Activated CD4-positive, CD25-positive, alpha-beta regulatory T cell (primary cell): ENCODE data around the gene ANKRD18A.
"Not testable (repeated sequence)": the region's sequence is repeated elsewhere in the genome, so short reads cannot be mapped to it uniquely, and the experiment has no call there.

Source experiments
- DNase-seq, 4 experiments: peaks; one replicate each; lab custom pipeline; 2025; lab: John Stamatoyannopoulos, UW

Gene ANKRD18A

GRCh38 chr9:38626006-38626405, 5.6 kb upstream of the ANKRD18A start:
- DNase-seq = no peak

- no peak for DNase-seq
Measured at GRCh38 chr9:38622951-38623350, 2.6 kb upstream of the ANKRD18A start.

GRCh38 chr9:38622288-38622674, 1.9 kb upstream of the ANKRD18A start:
- no peak for DNase-seq

GRCh38 chr9:38621434-38622287, 1.3 kb upstream of the ANKRD18A start:
- DNase-seq = peak in 1 of 4 experiments; percentile 3

GRCh38 chr9:38619556-38620447, 594 bp downstream of the ANKRD18A start:
- no peak for DNase-seq

- DNase-seq = not testable (repeated sequence)
Measured at GRCh38 chr9:38598029-38598745, 22.2 kb downstream of the ANKRD18A start.

- not testable (repeated sequence) for DNase-seq
Measured at GRCh38 chr9:38595117-38595516, 25.3 kb downstream of the ANKRD18A start.

- not testable (repeated sequence) for DNase-seq
Measured at GRCh38 chr9:38591346-38592063, 28.9 kb downstream of the ANKRD18A start.

- DNase-seq = not testable (repeated sequence)
Measured at GRCh38 chr9:38583765-38584164, 36.6 kb downstream of the ANKRD18A start.

GRCh38 chr9:38580112-38580511, 40.3 kb downstream of the ANKRD18A start:
- DNase-seq = not testable (repeated sequence)

GRCh38 chr9:38576181-38576580, 44.2 kb downstream of the ANKRD18A start:
- not testable (repeated sequence) for DNase-seq

GRCh38 chr9:38566048-38566447, 54.3 kb downstream of the ANKRD18A start:
- DNase-seq = not testable (repeated sequence)

GRCh38 chr9:38565178-38565577, 55.2 kb downstream of the ANKRD18A start:
- DNase-seq = not testable (repeated sequence)

- DNase-seq = not testable (repeated sequence)
Measured at GRCh38 chr9:38563911-38564310, 56.5 kb downstream of the ANKRD18A start.

- DNase-seq = not testable (repeated sequence)
Measured at GRCh38 chr9:38561134-38561533, 59.3 kb downstream of the ANKRD18A start.

GRCh38 chr9:38559172-38559571, 61.2 kb downstream of the ANKRD18A start:
- DNase-seq = not testable (repeated sequence)

- not testable (repeated sequence) for DNase-seq
Measured at GRCh38 chr9:38557746-38558145, 62.6 kb downstream of the ANKRD18A start.

- DNase-seq = not testable (repeated sequence)
Measured at GRCh38 chr9:38554966-38555365, 65.4 kb downstream of the ANKRD18A start.

GRCh38 chr9:38553019-38553418, 67.4 kb downstream of the ANKRD18A start:
- DNase-seq = not testable (repeated sequence)

GRCh38 chr9:38546497-38547163, 73.8 kb downstream of the ANKRD18A start:
- not testable (repeated sequence) for DNase-seq

- DNase-seq = not testable (repeated sequence)
Measured at GRCh38 chr9:38540535-38540934, 79.9 kb downstream of the ANKRD18A start.
